HG03108 (cell line): Measurements from ENCODE around the gene ADSS2.
"Not testable (repeated sequence)": the region's sequence is repeated elsewhere in the genome, so short reads cannot be mapped to it uniquely, and the experiment has no call there.

Experiments
- ATAC-seq: cut with Tn5 transposase; IDR thresholded peaks from one replicate; pipeline ENCODE4 v1.9.1; 2021; ENCODE audit warnings: moderate library complexity; ENCODE audit not compliant: unreplicated experiment

ADSS2 gene

DNA sequence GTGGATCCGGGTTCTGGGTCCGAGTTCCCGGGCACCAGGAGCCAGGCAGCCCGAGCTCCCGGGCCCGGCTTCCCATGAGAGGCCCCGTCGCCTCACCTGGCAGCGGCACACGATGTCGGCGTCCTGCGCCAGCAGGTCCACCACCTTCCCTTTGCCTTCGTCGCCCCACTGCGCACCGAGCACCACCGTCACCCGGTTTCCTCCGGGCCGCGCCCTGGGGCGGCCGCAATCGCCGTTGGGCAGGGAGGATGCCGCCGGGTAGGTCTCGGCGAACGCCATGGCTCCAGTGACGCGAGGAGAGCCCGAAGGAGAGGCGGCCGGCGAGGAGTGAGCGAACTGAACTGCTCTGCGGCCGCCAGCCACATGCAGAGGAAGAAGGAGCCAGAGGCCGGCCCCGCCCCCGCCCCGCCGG lies at the start of gene ADSS2:
ADSS2 (minus strand) TSS at position 371 of the 412 bp plus-strand sequence; CDS start at position 279, 92 bp downstream.
- ATAC-seq = no peak

DNA sequence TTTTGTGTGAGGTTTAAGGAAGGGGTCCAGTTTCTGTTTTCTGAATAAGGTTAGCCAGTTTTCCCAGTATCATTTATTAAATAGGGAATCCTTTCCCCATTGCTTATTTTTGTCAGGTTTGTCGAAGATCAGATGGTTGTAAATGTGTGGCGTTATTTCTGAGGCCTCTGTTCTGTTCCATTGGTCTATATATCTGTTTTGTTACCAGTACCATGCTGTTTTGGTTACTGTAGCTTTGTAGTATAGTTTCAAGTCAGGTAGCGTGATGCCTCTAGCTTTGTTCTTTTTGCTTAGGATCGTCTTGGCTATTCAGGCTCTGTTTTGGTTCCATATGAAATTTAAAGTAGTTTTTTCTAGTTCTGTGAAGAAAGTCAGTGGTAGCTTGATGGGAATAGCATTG lies 48.8 kb upstream of the ADSS2 start:
- ATAC-seq = not testable (repeated sequence)

DNA sequence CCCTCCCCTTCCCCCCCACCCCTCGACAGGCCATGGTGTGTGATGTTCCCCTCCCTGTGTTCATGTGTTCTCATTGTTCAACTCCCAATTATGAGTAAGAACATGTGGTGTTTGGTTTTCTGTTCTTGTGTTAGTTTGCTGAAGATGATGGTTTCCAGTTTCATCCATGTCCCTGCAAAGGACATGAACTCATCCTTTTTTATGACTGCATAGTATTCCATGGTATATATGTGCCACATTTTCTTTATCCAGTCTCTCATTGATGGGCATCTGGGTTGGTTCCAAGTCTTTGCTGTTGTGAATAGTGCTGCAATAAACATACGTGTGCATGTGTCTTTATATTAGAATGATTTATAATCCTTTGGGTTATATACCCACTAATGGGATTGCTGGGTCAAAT lies 47.8 kb upstream of the ADSS2 start:
- not testable (repeated sequence) for ATAC-seq

DNA sequence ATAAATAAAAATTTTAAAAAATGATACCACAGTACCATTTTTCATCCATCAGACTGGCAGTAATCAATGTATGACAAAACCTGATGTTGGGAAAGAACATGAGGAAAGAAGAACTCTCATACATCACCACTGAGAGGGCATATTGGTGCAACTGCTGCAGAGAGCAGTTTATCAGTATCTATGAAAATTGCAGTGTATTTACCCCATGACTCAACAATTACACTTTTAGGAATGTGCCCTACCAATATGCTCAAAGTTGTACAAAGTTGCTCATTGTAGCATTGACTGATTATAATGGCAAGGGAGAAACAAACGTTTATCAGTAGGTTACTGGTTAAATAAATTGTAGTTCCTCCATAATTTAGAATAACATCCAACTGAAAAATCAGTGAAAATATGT lies 46.1 kb upstream of the ADSS2 start:
- no peak for ATAC-seq

DNA sequence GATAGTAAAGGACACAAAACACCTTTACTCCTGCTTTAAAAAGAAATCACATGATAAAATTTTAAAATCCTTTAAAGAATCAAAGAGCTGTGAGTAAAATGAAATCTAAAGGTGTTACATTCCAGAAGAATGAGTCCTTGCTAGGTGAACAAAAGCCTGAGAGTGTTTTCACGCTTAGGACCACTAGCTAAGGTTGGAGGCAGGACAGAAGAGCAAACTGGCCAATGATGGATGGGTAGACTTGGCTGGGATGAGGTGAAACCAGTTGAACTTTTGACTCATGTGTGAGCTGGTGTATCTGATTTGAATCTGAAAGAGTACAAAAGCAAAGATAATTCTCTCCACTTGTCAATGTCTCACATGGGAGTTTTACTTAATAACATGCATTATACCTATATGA lies 44.5 kb upstream of the ADSS2 start:
- no peak for ATAC-seq

DNA sequence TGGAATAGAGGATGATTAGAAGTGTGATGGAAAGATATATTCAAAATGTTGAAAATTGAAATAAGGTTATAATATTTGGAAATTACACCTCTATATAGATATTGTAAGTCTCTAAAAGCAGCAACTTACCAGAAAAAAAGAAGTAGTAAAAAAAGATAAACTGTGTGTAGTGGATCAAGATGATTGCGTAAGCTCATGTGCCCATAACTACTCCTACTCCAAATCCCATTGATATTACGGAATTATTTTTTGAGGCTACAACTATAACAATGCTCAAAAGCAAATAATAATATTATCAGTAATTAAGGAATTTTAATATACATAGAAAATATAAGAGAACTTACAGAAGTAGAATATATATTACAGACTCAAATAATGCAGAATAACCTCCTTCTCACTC lies 42.9 kb upstream of the ADSS2 start:
- ATAC-seq = no peak

DNA sequence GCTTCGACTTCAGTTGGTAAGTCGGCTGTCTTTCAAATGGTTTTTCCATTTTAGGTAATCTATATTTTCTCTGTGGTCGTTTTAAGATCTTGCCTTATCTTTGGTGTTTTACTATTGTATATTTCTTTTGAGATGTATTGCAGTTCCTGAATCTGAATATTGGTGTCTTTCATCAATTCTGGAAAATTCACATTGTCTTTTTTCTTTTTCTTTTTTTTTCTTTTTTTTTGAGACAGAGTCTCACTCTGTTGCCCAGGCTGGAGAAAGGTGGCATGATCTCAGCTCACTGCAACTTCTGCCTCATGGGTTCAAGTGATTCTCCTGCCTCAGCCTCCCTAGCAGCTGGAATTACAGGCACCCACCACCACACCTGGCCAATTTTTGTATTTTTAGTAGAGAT lies 33.3 kb upstream of the ADSS2 start:
- ATAC-seq = not testable (repeated sequence)

DNA sequence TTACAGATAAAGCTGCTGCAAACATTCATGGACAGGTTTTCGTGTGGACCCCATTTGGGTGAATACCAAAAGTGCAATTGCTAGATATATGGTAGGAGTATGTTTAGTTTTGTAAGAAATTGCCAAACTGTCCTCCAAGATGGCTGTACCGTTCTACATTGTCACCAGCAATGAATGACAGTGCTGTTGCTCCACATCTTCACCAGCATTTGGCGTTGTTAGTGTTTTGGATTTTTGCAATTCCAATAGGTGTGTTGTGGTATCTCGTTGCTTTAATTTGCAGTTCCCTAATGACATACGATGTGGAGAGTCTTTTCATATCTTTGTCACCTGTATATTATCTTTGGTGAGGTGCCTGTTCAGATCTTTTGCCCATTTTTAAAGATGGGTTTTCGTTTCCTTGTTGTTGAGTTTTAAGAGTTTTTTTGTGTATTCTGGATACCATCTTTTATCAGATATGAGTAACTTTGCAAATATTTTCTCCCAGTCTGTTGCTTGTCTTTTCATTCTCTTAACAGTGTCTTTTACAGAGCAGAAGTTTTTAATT lies 21.4 kb upstream of the ADSS2 start:
- ATAC-seq = no peak

DNA sequence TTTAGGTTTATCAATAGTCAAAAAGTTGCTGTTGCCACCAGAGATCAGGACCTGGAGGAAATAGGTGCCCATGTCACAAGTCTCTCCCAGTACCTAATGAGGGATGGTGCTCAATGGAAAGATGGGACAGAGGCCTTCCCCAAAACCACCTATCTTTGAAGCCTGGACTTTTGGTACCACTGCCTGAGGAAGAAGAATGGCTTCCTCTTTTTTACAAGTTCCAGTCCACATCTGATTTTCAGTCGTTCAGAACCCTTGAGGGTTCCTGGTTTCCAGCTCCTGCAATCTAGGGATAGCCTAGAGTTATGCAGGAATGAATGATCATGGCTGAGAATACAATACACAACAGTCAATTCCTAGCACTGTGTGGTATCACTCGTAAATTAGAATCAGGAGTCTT lies 15.0 kb upstream of the ADSS2 start:
- no peak for ATAC-seq

DNA sequence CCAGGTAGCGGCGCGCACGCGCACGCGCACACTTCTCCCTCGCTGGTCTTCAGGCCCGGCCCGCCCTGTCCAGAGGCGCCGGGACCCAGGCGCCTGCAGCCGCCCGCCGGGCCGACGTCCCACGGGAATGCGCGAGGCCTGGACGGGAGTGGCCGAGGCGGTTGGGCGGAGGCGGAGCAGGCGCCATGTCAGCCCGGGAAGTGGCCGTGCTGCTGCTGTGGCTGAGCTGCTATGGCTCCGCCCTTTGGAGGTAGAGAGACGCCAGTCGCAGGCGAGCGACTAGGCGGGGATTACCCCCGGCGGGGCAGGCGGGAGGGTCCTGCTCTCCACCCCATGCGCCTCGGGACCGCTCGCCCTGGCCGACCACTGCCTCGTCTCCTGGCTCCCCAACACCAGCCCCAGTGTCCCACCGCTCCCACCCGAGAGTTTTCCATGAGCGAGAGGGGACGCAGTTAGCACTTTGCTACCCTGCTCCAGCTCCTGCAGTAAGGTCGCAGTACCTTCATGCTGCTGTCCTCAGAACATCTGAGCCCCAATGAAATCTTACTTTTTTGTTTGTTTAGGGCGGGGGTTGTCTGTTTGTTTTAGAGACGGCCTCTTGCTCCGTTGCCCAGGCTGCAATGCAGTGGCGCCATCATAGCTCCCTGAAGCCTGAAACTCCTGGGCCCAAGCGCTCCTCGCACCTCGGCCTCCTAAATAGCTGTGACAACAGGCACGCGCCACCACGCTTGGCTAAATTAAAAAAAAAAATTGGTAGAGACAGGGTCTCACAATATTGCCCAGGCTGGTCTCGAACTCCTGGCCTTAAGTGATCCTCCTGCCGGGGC lies 9.7 kb upstream of the ADSS2 start, which contains the start of gene CATSPERE:
CATSPERE (plus strand) TSS at position 29 of the 827 bp plus-strand sequence; CDS start at position 186, 157 bp downstream.
- peak; percentile 97 for ATAC-seq

DNA sequence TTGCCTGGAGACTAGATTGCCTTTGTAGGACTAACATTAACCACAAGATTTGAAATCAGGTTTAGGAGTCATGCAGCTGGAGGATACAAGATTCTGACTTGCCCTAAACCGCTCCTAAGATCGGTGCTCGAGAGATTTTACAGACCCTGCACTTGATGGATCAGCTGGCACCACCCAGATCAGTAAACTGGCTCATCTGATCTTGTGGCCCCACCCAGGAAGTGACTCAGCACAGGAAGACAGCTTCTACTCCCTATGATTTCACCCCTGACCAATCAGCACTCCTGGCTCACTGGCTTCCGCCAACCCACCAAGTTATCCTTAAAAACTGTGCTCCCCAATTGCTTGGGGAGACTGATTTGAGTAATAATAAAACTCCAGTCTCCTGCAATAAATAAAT lies 8.5 kb upstream of the ADSS2 start:
- ATAC-seq = no peak

DNA sequence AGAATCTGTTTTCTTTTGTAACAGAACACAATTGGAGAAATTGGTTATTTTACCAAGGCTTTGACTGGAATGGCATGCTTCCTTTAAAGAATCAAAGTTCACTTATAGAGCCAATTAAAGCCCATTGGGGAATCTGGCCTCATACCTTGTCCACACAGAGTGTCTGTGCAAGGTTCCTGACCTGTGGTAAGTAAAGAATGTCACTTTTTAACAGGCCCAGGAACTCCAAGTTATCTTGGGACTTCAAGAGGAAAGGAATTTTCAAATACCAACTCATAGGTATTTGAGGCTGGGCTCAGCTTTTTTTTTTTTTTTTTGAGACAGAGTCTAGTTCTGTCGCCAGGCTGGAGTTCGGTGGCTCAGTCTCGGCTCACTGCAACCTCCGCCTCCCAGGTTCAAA lies 7.1 kb upstream of the ADSS2 start:
- ATAC-seq = no peak

DNA sequence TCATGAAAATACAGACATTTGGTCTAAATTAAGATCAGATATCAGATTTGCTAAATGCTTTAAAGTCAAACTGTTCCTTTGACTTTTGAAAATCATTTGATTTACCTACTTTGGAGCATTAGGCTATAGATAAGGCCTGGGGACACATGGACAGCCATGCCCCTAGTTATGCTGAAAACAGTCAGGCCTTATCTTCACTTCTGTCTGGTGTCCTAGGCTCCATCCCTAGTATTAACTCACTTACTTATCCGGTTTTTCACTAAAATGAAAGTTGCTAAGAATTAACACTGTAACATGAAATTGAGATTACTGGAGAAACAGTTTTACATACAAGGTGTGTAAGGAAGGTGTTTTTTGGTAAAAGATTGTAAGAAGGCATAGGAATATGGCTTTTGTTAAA lies 4.9 kb upstream of the ADSS2 start:
- ATAC-seq = no peak

DNA sequence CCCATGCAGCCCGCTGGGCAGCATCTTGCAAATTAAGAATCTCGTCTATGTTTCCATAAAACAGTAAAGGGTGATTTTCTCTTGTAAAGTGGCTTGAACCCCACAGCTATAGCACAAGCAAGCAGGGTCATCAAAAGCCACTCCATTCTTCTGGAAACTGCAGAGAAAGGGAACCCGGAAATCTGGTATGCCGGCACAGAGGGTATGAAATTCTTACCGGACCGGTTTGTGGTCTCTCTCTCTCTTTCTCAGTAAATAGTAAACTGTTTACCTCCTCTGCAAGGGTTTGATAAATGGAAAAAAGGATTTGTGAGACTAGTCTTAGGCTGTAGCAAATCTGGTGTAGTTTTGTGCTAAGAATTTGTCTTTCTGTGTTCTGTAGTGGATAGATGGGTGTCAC lies 2.7 kb upstream of the ADSS2 start:
- no peak for ATAC-seq

DNA sequence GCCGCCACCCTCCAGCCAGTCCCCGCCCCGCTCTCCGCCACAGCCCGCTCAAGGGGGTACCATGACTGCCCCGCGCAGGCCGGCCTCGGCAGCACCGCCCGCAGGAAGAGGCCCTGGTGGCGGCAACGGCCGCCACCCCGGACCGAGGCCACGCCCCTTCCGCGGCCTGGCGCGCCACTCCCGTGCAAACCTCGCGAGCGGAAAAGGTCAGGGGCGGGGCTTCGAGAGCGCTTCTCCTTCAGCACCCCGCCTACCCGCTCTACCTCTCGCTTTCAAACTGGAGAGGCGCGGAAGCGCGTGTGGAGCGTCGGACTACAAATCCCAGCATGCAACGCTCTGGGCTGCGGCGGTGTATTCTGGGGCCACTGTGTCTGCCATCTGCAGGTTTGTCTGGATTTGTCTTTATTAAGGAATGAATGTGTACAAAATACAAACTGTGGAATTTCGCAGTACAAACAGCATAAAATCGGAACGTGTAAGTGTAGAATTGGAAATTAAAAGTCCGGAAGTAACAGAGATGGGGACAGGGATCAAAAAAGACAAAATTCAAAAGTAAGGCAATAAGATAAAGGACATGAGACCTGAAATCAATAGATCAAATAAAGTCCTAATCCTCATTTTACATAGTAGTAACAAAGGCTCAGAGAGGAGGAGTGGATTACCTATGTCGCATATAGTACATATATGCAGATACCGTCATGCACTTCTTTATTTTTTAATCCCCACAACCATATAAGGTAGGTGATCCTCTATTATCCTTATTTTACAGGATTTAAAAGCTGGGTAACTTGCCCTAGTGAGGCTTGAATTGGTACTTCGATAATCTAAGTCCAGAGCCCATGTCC lies 464 bp upstream of the ADSS2 start:
- peak; percentile 93 for ATAC-seq

DNA sequence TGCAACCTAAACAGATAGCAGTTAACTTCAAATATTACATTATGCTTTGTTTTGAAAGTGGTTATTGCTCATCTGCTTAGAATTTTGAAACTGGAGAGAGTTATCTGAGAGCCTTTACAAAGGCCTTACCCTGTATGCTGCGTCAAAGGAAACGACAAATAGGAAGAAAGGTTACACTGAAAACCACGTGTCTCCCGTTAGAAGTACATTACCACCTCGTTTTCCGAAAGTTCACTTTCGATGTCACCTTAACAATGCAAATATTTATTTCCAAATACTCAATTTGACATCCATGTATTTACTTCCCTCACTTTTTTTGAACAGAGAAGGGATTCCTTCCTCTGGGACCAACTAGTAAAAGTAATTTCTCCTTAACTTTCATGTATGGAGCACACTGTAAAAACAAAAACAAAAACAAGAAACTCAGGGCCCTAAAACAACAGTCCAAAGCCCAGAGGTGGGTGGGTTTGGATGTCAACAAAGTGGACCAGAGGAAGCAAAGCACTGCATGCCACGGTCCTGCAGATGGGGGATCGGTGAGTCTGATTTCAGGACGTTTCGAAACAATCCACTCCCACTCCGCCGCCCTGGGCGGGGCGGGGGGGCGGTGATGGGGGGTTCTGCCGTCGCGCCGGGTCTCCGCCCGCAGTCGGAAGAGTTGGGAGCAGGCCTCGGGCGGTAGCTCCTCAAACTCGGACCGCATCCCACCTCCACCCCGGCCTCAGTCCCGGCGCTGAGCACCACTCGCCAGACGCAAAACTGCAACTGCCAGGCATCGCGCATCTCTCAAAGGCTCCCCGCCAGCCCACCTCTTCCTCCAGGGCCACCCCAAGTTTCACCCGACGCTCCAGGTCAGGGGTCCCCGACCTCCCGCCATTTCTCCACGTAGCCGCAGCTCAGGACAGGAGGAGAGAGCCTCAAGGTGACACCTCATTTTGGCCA lies 841 bp downstream of the ADSS2 start:
- ATAC-seq = peak; percentile 17

DNA sequence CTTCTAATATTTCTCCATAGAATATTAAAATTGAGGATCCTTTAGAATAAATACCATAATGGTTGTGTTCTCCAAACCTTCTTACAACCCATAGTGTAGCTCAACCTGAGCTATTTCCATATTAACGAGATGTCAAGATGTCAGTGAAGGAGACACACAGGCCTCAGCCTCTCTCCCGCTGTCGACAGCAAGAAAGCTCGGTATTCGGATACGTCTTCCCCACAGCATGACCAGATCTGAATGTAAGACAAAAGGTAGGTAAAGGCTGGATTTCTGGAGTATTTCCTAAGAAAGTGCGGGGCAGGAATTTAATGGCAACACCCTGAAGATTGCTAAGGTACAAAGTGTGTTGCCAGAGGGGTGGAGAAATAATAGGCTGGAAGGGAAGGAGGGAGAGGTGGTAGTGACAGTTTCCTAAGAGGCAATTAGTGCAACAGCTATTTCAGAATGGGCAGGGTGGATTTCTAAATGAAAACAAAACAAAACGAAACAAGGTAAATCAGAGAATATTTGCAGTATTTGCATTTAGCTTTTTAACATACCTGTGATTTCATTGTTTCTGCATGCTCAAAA lies 1.7 kb downstream of the ADSS2 start:
- no peak for ATAC-seq

DNA sequence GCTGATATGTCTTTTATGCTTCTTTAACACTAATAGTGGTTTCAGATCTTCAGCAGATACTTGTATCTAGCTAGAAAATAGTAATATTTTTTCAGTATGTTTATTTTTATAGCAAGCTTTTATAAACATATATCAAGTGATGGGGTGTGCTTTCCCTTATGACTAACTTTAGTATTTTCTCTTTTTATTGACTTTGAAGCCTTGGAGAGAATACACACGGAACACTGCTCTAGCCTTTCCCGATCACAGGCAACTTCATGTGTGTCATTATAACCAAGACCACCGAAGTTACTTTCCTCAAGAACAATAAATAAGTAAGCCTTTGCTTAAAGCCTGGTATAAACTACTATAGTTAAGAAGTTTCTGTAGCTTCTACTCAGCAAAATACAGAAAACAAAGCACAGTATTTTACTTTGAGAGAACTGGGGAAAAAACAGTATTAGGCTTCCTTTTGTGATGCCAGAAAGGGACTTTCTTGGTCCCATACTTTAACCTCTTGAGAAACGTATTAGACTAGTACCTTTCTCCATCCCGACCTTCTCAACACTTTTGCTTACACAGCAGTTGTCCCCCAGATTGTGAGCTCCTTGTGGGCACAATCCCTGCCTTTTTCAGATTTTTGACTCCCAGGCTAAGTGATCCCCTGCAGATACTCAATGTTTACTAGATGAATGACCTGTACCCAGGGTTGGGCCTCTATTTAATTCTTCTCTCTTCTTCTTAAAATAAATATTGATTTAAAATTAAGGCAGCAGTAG lies 3.3 kb downstream of the ADSS2 start:
- no peak for ATAC-seq

DNA sequence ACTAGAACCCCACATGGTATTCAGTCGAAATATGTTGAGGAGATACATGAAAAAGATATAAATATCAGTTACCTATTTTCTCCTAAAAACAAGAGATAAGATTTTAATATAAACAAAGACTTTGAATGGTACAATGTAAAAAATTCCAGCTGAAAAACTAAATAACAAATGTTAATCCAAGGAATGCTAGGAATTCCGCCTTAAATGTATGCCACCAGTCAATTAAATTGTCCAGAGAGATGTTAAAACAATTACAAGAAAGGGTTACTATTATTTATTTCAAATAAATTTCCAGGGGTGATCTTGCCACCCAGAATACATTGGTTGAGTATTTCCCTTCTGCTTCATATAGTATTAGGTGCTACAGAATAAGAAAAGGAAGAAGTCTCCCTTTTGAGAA lies 4.2 kb downstream of the ADSS2 start:
- ATAC-seq = no peak
